ENCODE results near the gene PGM5.
A peak's percentile ranks its signal among the peaks of the same experiment; 100 is the strongest.

Gene PGM5

DNA sequence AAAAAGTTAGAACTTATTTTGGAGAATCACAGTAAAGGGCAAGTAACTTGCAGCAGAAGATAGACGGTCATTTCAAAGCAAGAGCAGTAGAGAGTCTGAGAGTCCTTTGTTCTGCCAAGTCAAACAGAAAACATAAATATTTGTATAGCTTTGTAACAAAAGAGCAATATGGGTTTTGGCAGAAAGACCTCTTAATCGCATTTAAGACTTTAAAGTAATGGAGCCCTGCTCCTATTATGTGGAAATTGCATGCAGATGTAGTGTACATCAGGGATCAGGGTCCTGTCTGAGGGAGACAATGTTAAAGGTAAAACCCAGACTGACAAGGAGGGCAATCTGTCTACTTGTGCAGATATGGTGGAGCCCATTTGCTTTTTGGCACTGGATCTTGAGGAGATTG, 87.2 kb downstream of the PGM5 start:
- no peak for DNase-seq

DNA sequence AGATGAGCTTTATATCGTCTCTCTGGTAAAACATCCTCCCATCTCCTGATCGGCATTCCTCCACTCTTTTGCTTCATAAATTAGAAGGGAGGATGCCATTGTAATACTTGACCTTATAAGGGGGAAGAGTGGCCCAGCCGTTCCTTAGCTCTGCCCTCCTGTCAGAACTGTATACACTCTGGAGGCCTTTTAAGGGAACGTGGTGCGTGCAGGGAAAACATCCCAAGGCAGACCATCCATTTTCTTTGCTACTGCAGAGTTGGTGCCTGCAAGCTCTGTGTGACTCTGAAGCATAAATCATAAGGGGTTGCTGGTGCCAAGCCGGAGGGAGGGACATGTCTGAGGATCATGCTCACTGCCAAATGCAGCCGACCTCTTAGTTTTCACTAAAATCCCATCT, 90.4 kb downstream of the PGM5 start:
- DNase-seq: no peak

DNA sequence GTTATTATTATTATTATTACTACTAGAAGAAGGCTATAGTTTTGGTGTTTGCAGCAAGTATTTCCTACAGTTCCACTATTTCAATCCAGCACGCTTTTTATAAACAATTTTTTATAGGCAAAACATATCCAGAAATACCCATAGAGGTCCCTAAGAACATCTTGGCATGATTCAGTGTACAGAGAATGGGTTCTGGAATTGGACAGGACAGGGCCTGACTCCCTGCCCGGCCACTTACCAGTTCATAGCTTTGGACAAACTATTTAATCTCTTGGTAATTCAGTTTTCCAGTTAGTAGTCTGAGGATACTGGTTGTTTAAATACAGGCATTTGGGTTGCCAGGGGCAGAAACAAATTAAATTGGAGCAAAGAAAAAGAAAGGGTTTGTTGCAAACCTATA, 91.2 kb downstream of the PGM5 start:
- no peak for DNase-seq

DNA sequence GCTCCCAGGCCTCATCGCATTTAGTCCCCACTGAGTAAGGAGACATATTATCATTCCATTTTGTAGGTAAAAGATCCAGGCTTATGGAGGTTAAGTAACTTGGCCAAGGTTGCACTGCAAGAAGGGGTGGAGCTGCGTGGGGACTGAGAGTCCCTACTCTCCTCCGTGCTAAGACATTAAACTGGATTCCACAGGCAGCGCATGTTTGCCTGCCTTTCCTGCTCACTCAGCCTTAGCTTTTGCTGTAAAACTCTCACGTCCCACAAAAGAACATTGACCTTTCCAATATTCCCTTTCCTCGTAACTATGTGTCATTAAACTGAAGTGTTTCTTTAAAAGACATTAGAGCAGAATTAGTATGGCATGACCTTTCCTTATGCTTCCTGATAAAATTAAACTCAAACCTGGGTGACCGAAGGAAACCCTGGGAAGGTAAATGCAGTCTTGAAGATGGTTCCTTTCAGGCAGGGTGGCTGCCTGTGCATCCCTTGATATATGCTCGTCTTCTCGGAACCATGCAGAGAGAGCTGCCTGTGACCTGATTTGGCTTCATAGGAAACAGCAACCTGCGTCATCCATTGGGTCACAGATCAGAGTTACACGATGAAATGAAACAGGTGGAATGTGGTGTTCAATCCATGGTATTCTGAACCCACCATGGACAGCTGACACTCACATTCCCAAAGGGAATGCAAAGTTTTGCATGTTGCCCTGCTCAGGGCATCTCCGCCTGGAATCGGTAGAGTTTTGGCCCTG, 98.3 kb downstream of the PGM5 start:
- DNase-seq: no peak

DNA sequence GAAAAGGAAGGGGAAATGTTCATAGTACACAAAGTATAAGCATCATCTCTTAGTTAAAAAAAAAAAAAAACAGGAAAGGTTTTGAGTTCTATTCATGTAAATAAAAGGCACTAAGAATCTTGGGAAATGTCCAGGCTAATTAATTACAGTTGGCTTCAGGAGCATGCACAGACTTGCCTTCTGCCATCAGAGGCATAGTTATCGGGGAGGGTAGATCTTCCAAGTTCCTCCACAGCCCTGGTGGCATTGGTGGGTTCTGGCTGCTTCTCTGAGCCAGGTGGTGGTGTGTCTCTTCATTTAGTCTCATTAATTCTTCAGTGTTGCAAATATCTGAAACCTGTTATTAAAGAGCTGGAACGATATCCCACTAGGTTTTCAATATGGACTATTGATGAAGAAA, 99.0 kb downstream of the PGM5 start:
- peak; percentile 70 for DNase-seq

DNA sequence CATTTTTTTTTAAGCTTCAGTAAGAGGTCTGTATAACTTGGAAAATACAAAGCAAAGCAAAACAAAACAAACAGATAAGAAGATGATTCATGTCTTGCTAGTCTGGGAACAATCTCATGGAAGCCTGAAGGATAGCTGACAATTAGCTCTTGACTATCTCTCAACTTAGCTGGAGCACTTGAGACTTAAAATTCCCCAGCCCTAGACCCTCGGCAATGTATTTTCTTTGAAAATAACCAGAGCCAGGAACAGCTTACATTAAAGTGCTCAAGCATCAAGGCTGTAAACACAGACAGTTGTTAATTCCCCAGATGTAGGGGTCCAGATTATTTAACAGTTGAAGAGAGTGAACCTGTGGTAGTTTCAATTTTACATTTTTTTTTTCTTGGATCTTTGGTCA, 101.4 kb downstream of the PGM5 start:
- DNase-seq: no peak

DNA sequence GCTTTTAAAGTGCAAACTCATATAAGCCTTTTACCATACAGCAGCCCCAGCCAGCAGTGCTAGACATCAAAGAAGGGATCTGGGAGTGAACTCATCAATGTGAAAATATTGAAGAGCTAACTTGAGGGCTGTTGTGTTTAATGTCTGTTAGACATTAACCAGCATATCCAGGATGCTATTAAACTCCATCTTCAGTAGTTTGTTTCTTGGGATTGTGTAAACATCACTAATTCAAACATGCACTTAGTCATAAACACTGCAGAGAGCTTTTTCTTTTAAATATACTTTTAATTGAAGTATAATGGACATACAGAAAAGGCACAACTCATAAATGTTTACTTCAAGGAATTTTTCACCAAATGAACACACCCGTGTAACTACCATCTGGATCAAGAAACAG, 102.5 kb downstream of the PGM5 start:
- no peak for DNase-seq

DNA sequence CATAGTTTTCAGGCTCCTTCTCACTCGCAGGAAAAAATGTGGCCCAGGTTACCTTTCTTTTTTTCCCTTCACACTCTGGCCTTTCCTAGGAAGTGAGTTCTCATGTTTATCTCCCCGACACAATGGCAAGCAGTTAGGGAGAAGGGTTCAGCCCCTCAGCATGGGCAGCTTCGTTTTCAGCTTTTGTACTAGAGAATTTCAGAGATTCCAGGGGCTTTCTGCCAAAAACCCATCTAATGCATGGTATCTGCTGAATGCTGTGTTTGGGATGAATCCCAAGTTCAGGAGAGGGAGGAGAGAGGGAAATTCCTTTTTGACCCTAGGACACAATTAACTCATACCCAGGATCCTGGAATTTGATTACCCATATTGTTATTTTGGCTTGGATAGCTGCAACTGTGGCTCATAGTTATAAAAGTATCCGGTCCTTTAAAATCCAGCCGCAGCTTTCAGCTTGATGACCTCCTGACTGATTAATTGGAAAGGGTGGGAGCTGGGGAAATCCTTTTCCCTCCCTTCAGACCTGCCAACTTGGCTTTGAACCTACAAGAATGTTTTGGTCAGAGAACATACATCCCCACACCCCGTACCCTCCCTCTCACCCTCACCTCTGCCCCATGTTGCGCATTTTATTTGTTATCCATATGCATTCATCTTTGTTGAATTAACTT, 105.8 kb downstream of the PGM5 start:
- peak; percentile 3 for DNase-seq

DNA sequence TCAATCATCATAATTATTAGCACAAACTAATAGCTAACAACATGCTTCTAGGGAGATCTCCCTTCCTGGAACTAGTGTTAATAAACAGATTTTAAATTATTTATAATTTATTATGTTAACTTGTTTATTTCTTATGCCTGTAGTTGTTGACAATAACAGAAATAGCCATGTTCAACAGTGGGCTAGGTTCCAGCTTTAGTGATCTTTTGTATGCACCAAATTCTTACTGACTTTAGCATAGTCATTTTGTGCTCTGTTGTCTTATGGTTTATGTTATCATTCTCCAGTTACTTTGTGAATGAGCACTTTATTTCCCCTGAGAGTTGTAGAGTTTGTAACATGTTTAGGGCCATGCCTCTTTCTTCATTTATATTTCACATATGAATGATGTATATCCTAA, 113.7 kb downstream of the PGM5 start:
- no peak for DNase-seq

DNA sequence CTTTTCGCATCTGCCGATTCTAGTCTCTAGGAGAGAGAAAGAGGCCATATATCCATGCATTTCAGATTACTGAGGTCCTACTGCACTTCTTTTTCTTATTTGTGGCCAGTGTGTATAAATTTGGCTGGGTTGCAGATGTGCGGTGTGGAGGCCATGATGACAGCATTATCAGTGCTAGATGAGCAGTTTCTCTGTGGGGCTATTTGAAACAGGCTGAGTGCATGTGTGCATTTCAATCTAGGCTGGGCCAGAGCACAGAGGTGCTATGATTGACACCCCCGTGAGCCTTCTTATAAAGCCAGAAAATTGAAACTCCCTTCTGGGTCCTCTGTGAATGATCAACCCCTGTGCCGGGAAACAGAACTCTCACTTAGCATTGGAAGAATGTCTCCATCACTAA, 114.2 kb downstream of the PGM5 start:
- no peak for DNase-seq

DNA sequence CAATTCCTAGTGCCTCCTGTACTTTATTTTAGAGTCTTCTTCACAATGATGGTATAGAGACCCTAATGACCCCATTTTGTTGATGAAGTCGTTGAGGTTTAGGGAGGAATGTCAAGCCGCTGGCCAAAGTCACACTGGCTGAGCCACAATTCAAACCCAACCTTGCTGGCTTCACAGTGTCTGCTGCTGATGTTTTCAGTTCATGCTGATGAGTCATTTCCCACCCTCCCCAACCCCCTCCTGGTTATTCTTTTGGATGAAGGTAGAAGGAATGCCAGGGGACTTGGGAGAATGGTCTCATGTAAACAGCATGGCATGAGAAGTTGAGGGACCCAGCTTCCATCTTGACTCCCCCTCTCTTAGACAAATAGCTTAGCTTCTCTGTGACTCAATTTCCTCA, 115.7 kb downstream of the PGM5 start:
- no peak for DNase-seq

DNA sequence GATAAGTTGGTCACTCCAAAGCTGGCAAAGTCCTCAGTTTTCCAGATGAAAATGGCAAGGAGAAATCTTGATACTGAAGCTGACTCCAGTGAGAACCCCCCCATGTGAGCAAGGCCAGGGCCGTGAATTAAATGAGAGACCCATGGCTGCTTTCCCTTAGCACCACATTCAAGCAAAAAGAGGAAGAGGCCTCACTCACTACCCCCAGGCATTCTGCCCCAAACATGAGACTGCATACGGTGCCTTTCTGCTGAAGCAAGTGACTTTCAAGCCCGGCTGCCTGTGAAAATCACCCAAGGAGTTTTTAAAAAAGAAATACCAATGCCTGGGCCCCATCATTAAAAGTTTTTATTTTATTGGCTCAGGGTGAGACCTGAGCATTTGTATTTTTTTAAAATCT, 117.4 kb downstream of the PGM5 start:
- no peak for DNase-seq

DNA sequence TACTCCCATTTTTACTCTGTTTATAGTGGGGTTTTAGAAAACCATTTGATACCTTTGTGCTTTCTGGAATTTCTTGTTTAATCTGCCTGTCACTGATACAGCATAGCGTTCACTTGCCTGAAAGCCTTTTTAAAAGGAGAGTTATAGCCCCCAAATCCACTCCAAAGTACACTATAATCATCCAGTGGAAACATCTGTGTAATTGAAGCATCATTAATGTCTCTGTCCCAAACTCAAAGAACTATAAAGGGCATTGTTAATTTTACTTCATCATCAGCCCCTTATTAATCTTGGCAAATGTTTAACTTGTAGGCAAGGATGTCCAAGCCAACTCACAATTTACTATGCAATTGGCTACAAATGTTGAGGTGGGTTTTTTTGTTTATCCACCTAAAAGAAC, 120.0 kb downstream of the PGM5 start:
- no peak for DNase-seq

DNA sequence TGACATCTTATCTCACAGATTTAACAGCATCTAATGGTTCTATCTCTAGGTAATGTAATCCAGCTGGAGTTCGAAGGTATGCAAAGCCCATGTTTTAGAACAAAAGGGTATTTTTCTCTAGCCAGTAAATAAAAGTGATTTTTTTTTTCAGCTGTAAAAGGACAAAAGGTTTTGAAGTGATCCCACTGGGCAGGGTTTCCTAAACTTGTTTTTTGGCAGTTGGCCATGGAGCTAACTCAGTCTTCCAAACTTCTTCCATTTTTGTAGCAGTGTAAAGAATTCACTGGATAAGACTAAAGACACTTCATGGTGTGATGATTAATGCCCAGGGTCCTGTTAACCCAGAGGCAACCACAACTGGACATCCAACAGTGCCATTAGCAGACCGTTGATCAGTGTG, 120.4 kb downstream of the PGM5 start:
- DNase-seq: no peak

DNA sequence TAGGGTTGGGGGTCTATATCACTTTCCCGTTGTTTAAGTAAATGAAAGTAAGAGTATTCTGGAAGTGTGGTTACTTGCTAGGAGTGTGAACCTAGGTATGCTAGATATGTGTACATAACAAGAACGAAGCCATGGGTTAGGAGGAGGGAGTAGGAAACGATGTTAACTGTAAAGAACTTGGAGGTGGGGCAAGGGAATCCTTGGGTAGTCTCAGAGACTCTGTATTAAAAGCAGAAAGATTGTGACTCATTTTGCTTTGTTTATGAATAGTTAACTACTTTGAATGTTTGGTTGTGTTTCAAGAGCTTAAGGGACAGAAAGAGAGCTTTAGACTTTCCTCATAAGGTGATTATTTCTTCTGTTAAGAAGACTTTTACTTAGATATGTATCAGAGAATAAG, 124.4 kb downstream of the PGM5 start:
- no peak for DNase-seq

DNA sequence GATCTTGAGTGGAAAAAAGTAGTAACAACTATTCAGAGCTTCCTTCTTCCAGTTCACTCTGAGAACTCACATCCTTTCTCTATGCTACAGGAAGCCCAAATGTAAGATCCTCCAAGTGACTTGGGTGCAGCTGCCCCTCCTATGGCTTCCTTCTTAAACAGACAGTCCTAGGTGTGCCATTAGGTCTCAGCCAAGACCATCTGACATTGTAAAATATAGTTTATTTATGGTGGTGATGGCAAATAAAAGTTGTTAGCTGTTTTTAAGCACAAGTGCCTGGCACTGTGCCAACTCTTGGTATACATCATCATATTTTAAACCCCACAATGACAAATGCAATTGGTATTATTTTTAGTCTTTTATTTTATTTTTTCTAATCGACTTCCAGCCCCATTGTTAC, 126.1 kb downstream of the PGM5 start:
- DNase-seq: no peak

DNA sequence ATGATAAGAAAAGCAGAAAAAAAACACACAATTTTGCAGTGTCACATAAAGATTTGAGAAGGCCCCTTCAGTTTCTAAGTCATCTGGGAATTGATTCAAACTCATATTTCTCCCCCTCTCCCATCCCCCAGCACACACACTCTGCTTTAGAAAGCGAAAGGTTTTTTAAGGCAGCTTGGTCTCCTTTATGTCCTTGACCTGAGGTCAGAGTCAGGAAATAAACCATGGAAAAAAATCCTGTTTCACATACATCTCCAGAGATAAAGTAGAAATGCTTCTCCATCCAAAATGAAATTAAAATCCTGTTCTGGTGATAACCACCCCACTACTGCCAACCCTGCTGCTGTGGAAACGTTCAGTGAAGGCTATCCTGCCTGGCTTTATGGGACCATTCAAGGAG, 131.7 kb downstream of the PGM5 start:
- no peak for DNase-seq

DNA sequence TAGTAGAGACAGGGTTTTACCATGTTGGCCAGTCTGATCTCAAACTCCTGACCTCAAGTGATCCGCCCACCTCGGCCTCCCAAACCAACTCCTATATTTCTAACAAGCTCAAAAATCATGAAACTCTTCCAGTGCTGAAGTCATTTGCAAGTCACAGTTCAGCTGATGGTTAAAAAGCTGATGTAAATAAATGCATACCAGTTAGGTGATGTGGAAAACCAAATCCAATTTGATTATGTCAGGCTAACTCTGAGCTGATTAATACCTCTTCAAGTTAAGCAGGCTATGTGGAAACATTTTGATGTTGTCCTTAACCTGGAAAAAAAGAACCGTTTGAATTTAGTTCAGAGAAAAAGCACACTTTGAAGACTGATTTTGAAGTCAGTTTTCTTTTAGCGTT, 133.2 kb downstream of the PGM5 start:
- no peak for DNase-seq

DNA sequence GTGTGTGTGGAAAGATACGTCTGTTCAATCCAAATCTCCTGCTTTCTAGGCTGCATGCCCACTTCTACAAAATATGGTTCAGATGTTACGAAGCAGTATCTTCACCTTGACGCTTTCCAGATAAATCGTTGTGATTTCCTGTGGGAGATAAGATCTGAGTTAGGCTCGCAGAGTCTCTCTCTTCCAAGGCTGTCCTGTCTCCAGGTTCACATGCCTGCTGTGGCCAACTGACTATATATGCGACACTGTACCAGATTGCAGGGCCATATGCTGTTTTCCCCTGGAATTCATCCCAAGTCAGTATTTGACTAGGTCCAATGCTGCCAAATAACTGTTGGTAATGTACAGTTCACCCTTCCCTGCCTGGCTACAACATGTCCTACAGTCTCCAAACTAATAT, 136.4 kb downstream of the PGM5 start:
- peak; percentile 94 for DNase-seq

DNA sequence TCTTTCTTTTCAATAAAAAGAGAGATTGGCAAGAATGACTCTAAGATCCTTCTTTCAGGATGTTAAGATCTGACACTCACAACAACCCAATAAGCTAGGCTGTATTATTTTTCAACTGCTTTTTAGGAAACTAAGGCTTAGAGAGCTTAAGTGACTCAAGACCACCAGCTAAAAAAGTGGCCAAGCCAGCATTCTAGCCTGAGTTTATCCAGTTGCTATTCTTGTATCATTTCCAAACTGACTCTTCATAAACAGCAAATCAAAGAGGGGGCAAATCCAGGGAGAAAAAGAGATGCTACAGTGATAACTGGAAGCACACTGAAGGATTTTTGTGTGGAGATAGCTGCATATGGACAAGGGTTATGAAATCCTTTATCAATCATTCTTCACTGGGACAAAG, 137.1 kb downstream of the PGM5 start:
- DNase-seq: no peak

DNA sequence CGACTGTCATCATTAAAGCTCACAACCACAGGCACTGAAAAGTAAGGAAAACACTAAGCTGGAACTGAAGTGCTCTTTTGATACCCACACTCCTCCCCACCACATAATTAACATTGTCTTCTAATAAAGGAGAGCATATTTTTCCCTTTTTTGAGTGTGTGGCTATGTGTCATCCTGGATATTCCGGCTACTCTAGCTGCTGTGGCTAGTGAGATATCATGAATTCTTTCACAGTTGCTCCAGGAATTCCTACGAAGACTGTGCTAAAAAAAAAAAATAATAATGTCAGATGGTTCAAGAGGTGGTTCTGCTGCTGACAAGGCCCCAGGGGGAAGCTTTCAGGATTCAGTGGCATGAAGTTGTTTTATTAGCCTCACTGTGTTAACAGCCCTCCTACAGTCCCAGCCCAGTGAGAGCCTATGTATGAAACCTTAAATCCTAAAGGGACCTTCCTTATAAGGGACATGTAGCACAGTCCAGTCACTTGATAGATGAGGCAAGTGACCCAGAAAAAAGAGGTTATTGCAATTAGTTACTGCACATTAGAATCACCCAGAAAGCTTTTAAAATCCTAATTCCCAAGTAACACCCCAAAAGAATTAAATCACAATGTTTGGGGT, 137.7 kb downstream of the PGM5 start:
- no peak for DNase-seq

DNA sequence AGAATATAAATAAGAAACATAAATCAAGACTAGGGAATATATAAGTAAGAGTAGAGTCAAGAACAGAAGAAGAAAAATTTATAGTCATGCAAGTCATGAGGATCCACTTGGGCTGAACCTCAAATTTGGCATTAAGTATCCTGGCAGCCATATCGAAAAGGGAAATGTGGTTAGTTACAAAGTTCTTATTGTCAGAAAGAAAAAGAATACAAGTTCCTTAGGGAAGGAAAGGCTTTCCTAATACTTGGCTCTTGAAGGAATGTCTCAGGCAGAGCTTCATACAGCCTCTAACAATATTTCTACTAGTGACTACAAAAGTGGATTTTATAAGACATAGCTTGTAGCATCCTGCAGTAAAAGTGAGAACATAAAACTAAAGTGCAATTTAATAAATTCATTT, 138.8 kb downstream of the PGM5 start:
- DNase-seq: no peak

DNA sequence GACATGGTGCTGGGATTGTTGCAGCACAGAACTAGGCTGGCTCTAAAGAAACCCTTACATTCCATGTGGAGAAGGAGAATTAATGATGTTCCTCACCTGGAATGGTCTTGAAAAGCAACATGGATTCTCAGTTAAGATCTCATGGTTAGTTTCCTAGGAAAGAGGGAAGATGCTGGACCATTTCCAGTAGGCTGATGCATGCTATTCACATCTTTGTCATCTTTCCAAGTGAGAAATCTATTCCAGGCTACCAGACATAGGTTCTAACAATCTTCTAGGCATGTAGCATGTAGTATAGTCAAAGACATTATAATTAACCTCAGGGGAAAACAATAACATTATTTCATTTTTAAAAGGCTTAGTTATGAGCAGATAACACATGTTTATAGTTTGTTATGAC, 139.9 kb downstream of the PGM5 start:
- DNase-seq: peak; percentile 13

DNA sequence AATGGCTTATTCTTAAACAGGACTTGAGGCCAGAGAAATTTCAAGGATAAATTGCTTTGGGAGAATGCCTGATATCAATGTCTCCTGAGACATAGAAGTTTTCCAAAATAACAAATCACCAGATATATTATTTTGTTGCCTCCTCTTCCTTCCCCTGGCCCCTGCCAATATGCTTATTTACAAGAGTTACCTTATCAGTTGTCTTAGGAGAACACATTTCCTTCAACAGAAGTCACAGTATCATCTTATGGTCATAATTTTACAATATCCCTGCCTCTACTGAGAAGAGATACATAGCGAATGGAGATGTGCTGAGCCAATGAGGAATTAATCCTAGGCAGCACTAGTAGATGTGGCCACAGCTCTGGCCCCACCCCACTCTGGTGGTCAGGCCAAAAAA, 141.2 kb downstream of the PGM5 start:
- no peak for DNase-seq

DNA sequence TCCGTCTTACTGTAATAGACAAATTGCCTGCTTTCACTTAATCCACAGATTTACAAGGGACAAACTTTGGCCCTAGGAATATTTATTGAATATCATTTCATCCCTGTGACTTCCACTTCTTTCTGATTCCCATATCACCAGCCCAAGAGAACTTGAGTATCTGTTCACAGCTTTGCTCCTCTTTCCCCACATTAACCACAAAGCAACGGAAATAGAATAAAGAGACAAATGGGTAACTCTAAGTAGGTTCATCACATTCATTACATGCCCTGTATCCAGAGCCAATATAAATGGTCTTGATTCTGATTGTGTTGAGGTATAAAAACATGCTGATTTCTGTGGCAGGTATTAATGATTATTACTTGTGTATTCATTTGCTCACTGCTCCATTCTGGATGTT, 142.4 kb downstream of the PGM5 start:
- no peak for DNase-seq

Data from NCI-H446 treated with DMSO at 0.1 percent for 48 hours (cell line).